Coronary artery (tissue), 2 donors: ENCODE data around the gene ADAMTS5.

ENCODE experiments used
- DNase-seq: peaks from one replicate; pipeline ENCODE4 v3.0.0-alpha.2; 2017; ENCODE audit warnings: low spot score
- H3K27ac ChIP-seq, 2 donors: fragments of 200-600 bp; sonication (generic); one replicate each; pipeline ENCODE4 v1.5.1; 2016 to 2019
- H3K4me3 ChIP-seq: fragments of 200-600 bp; sonication (generic); 2 replicates; pipeline ENCODE4 v1.5.1; 2016; ENCODE audit warnings: mild to moderate bottlenecking, moderate library complexity
- TF ChIP-seq, protein P1 (sequence below): fragments of 200-600 bp; sonication (generic); IDR thresholded peaks from one replicate; pipeline ENCODE4 v1.5.1; 2019; ENCODE audit warnings: antibody characterized with exemption

The ADAMTS5 gene

DNA sequence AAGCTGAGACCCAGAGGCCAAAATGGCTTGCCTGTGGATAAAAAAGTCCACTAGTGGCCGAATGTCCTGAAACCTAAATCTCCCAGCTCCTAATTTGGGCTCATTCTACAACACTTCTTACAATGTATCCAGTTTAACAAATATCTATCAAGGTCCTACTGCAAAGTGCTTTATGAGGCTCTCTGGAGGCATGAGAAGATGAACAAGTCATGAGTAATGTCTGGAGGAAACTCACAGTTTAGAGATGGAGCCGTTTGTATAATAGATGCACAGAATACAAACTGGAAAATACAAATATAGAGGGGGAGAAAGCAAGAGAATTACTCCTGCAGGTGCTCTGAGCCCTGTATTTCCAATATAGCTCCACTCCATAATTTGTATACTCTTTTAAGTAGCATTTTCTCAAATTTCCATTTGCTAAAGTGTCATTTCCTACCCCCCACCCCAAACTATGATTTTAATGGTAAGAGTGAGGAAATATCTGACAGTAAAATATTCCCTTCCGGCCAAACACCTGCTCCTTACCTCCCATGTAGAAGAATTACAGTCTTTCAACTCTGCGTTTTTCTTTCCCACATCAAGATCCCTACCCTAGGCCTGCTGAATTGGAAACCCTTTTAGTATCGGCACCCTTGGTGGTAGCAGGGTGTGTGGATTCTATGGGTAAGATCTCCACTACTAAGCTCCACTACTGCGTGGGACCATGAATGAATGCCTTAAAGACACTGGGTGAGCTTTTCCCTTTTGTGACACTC, 3.3 kb upstream of the ADAMTS5 start:
- TF ChIP-seq, protein P1, sequence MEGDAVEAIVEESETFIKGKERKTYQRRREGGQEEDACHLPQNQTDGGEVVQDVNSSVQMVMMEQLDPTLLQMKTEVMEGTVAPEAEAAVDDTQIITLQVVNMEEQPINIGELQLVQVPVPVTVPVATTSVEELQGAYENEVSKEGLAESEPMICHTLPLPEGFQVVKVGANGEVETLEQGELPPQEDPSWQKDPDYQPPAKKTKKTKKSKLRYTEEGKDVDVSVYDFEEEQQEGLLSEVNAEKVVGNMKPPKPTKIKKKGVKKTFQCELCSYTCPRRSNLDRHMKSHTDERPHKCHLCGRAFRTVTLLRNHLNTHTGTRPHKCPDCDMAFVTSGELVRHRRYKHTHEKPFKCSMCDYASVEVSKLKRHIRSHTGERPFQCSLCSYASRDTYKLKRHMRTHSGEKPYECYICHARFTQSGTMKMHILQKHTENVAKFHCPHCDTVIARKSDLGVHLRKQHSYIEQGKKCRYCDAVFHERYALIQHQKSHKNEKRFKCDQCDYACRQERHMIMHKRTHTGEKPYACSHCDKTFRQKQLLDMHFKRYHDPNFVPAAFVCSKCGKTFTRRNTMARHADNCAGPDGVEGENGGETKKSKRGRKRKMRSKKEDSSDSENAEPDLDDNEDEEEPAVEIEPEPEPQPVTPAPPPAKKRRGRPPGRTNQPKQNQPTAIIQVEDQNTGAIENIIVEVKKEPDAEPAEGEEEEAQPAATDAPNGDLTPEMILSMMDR, result no peak
- Histone ChIP-seq H3K4me3 (no peak overlapping the region), H3K27ac (no peak overlapping the region)
- DNase-seq, result no peak

DNA sequence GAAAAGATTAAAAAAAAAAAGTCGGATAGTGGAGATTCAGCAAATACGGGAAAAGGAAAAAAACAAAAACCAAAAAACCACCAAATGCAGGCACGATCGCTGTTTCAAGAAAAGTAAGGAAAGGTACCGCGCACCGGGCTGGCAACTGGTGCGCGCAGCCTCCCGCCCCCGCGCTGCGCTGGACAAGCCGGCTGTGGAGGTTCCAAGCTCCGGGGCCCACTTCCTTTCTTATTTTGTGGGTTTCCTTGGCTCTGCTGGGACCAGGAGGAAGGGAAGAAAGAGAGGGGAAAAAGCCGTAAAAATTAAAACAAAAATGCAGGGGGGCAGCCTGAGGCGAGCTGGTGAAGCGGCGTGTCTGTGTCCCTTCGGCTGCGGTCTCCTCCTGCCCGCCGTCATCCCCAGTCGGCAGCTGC, 233 bp downstream of the ADAMTS5 start:
- Histone ChIP-seq H3K4me3 (peak overlapping the region; percentile 85), H3K27ac (peak overlapping the region in 1 of 2 donors; percentile 72)
- TF ChIP-seq, protein P1, result no peak
- DNase-seq, result no peak

DNA sequence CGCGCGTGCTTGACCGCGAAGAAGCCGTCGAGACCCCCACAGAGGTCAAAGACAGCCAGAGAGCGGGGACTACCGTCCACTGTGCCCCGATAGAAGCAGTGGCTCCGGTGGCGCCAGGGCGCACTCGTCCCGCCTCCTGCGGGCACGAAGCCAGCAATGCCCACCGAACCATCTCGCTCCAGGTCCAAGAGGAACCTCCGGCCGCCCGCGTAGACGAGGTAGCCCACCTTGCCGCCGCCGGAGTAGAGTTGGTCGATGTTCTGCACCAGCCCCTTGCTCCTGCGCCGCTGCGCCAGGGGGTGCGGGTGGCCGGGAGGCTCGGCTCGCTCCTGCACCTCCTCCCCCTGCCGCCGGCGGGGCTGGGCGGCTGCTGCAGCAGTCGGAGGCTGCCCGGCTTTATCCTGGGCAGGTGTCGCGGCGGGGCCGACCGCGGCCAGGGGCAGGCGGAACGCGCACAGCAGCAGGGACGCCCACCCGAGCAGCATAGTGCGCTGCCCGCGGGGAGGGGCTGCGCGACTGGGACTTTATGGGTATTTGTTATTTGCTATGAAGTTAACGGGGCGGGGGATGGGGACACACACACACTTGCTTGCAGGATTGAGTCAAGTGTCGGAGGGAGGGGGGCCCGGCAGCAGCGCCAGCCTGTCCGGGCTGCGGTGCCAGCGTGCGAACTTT, 844 bp downstream of the ADAMTS5 start:
- peak overlapping the region; percentile 85 for H3K4me3 ChIP-seq
- no peak for DNase-seq
- H3K27ac ChIP-seq, result peak overlapping the region in 1 of 2 donors; percentile 72
- TF ChIP-seq, protein P1, result no peak

DNA sequence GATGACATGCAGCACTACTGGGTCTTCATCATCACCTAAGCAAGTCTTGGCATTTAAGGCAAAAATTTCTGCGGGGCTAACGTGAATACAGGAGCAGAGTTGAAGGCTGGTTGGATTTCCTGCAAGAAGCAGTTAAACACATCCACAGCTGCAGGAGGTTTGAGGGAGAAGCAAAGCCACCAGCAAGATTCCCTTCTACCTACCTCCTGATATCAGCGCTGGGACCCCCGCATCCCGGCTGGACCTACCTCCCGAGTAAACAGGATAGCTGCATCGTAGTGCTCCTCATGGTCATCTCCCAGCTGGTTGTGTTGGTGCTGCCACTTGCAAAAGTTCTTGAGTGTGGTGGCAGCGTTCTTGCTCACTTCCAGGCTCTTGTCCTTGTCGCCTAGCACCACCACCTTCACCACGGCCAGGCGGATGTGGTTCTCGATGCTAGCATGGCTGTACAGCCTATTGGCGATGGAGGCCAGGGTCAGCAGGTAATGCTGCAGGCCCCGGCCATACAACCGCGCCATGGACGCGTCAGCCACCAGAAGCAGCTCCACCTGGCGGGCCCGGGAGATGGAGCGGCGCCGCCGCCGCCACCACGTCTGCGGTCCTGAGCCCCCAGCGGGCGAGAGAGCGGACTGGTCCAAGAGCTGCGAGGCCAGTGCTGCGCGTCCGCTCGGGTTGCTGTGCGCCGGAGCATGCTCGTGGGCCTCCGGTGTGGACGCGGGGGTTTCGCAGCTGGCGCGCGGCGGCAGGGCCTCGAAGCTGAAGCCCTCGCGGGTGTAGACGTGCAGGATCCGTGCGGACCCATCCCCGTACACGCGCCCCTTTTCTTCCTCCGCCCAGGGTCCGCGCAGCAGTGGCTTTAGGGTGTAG, 1.6 kb downstream of the ADAMTS5 start:
- H3K4me3 ChIP-seq, result peak overlapping the region; percentile 85
- peak overlapping the region in 1 of 2 donors; percentile 72 for H3K27ac ChIP-seq
- TF ChIP-seq, protein P1, result no peak
- DNase-seq, result peak; percentile 75

DNA sequence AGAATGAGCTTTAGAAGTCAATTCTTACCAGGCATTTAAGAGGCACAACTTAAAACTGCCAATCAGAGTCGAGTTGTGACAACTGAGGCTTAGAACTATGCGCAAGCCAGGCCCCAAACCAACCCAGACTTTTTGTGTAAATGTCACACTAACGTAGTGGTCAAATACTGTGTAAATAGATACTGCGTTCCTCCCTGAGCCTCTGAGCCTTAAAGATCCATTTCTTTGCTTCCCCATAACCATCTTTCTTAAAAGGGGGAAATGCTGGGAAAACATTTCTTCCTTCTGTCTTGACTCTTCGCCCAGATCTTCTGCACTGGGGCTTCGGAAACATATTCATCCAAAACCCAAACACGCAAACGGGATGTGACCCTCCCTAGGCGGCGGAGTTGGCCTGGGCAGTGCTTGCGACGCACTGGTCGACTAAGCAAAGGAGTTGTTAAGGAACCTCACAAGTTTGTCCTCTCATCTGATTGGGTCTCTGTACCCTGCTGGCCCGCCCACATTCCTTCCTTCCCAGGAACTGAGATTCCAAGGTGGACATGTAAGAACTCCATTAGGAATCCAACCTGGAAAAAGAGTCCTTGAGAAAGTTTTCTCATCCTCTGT, 2.6 kb downstream of the ADAMTS5 start:
- peak overlapping the region; percentile 85 for H3K4me3 ChIP-seq
- H3K27ac ChIP-seq, result peak overlapping the region in 1 of 2 donors; percentile 72
- DNase-seq, result peak; percentile 77
- TF ChIP-seq, protein P1, result no peak

DNA sequence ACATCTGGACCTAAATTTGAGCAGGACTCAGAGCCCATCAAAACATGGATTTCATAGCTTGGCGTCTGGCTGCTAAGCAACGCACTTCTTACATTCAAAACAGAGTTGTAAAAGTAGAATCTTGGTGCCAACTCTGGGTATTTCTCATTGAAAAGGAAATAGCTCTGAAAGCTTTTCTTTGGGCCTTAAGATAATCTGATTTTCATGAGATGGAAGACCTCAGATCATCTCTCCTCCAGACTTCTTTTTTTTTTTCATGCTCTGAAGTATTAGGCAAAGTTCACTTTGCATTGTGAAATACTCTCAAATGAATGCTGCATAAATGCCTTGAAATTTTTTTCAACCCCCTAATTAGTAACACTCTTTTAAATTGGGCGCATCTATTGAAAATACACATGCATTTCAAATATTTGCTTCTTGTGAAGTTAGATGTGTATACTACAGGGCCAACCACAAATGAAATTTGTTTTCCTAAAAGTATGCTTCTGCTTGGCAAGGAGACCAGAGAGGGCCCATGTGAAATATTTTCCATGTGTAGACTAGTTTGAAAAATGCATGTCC, 4.2 kb downstream of the ADAMTS5 start:
- TF ChIP-seq, protein P1, result no peak
- Histone ChIP-seq H3K27ac (peak overlapping the region in 1 of 2 donors; percentile 8), H3K4me3 (peak overlapping the region; percentile 40)
- no peak for DNase-seq
